Aorta (tissue), 5 donors: ENCODE results near the gene SHKBP1. TPM values are rescaled to one million over a fixed set of nuclear protein-coding genes. Genes with fewer than 3 reads are reported as not detected.

Experiments used
- ATAC-seq: fragments of 200-7000 bp; cut with Tn5 transposase; one replicate; pipeline ENCODE4 v1.9.1; 2022; ENCODE audit warnings: moderate library complexity; ENCODE audit not compliant: low FRiP score
- DNase-seq, 2 donors: peaks; one replicate each; pipeline ENCODE4 v3.0.0-alpha.2; 2020
- H3K27ac ChIP-seq, 2 donors: one replicate each; pipeline ENCODE4 v1.5.1; 2013; ENCODE audit warnings: low read length in 2 of 2, mild to moderate bottlenecking in 2 of 2, moderate library complexity in 2 of 2, control low read depth in 1 of 2, inconsistent platforms in 1 of 2, low read depth in 1 of 2
- H3K27me3 ChIP-seq, 2 donors: one replicate each; pipeline ENCODE4 v1.6.1; 2013; ENCODE audit warnings: control low read depth in 1 of 2, low read length in 1 of 2, mild to moderate bottlenecking in 1 of 2, moderate library complexity in 1 of 2; ENCODE audit not compliant: insufficient read depth in 2 of 2, control insufficient read depth in 1 of 2
- H3K36me3 ChIP-seq, 2 donors: one replicate each; pipeline ENCODE4 v1.6.1; 2013; ENCODE audit warnings: control low read depth in 1 of 2, low read length in 1 of 2, mild to moderate bottlenecking in 1 of 2; ENCODE audit not compliant: insufficient read depth in 2 of 2, control insufficient read depth in 1 of 2
- H3K4me1 ChIP-seq, 2 donors: one replicate each; pipeline ENCODE4 v1.6.1; 2013; ENCODE audit warnings: low read length in 2 of 2, control low read depth in 1 of 2, mild to moderate bottlenecking in 1 of 2, moderate library complexity in 1 of 2; ENCODE audit not compliant: insufficient read depth in 2 of 2, control insufficient read depth in 1 of 2
- H3K4me3 ChIP-seq, 2 donors: one replicate each; pipeline ENCODE4 v1.5.1; 2013; ENCODE audit warnings: low read length in 2 of 2, control low read depth in 1 of 2, mild to moderate bottlenecking in 1 of 2
- H3K9me3 ChIP-seq: one replicate; pipeline ENCODE4 v1.6.1; 2013; ENCODE audit warnings: mild to moderate bottlenecking, low read length; ENCODE audit not compliant: control insufficient read depth
- WGBS, 2 donors: extraction: QIAGEN DNeasy Blood & Tissue Kit; methylation state at CpG; one replicate each; pipeline ENCODE4 v1.1.7; 2013; 5-methylcytosine and 5-hydroxymethylcytosine counted together
- intact Hi-C, 2 donors: fragments of 100-400 bp; cut with DNase I; formaldehyde crosslinking; loops; one replicate each; pipeline versions ENCODE4 v1.14.2 to v1.15.0; 2022
- polyA plus RNA-seq, 2 donors: library from polyadenylated mRNA; stranded (reverse); fragments of 200-250 nt; gene quantifications; one replicate each; pipeline ENCODE4 v1.2.3, GENCODE V29; 2013
- total RNA-seq, 2 donors: library from RNA; stranded (reverse); fragmentation: NEBNext Ultra II Directional; extraction: Animal tissue kit (Norgen Biotek cat#: 25700); gene quantifications; one replicate each; pipeline ENCODE4 v1.2.1, GENCODE V29; 2021
- donor health status: healthy with polysubstance abuse.
- donor health status: Bipolar disorder and iron deficiency.
- donor health status: DM: no; HTN: no; CAD: no.
- donor health status: DM: no; HTN: no; CAD: no.
- donor health status: DM: yes; HTN: yes; CAD: no.

Gene SHKBP1
- total and polyA plus RNA-seq, 4 donors: 29.4 to 150 (median 64.6) TPM

GRCh38 chr19:40627486-40628279 lies 51.0 kb downstream of the SHKBP1 start:
- H3K27ac ChIP-seq: no peak overlapping the region
- no peaks in the 10 kb centered on the region for H3K27me3 ChIP-seq
- no peak for ATAC-seq
- DNase-seq: no peak
- H3K36me3 ChIP-seq: peaks cover 0 to 5% of the 10 kb centered on the region in 2 donors
- H3K9me3 ChIP-seq: no peaks in the 10 kb centered on the region
- 91 to 93% methylated on average over 39 of the region's 39 CpGs for WGBS, 2 donors
- H3K4me1 ChIP-seq: no peaks in the 10 kb centered on the region
- intact Hi-C loops: no loop called here
- H3K4me3 ChIP-seq: no peak overlapping the region

DNA sequence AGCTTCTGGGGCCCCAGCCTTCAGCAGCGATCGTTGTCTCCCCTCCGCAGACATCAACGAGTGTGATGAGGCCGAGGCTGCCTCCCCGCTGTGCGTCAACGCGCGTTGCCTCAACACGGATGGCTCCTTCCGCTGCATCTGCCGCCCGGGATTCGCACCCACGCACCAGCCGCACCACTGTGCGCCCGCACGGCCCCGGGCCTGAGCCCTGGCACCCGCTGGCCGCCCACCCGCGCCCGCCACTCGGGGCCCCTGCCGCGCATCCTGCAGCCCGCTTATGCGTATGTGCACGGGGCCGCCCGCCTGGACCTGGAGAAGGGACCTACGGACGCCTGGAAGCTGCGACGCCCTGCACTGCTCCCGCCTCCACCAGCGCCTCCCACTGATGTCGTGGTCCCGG lies 52.7 kb downstream of the SHKBP1 start:
- Histone ChIP-seq H3K36me3 (peaks cover 0 to 3% of the 10 kb centered on the region in 2 donors), H3K4me1 (no peaks in the 10 kb centered on the region), H3K9me3 (no peaks in the 10 kb centered on the region), H3K4me3 (no peak overlapping the region), H3K27me3 (no peaks in the 10 kb centered on the region), H3K27ac (no peak overlapping the region)
- WGBS, 2 donors: 95 to 96% methylated on average over 41 to 42 of the region's 42 CpGs
- no peak for DNase-seq
- ATAC-seq: no peak
- intact Hi-C loops: no loop called here

- Histone ChIP-seq H3K27ac (no peak overlapping the region), H3K4me3 (no peak overlapping the region), H3K36me3 (peaks cover 0 to 3% of the 10 kb centered on the region in 2 donors), H3K9me3 (no peaks in the 10 kb centered on the region), H3K27me3 (no peaks in the 10 kb centered on the region), H3K4me1 (no peaks in the 10 kb centered on the region)
- no peak for DNase-seq
- 49% methylated on average over 16 of the region's 16 CpGs for WGBS, 2 donors
- intact Hi-C loops: loop anchor here (10.0 kb wide), 3 partner anchors 106 to 326 kb away; partner anchors contain the start of genes BLVRB (in 1 of the 2) and SPTBN4 (in 1 of the 2)
- ATAC-seq: no peak
Measured at GRCh38 chr19:40630571-40631160, 54.0 kb downstream of the SHKBP1 start.

GRCh38 chr19:40632311-40633036 lies 55.8 kb downstream of the SHKBP1 start:
- Histone ChIP-seq H3K4me1 (no peaks in the 10 kb centered on the region), H3K36me3 (peaks cover 0 to 3% of the 10 kb centered on the region in 2 donors), H3K27me3 (no peaks in the 10 kb centered on the region), H3K9me3 (no peaks in the 10 kb centered on the region), H3K27ac (no peak overlapping the region), H3K4me3 (no peak overlapping the region)
- ATAC-seq (no peak), DNase-seq (no peak)
- intact Hi-C loops: loop anchor here (10.0 kb wide), 3 partner anchors 108 to 328 kb away; partner anchors contain the start of genes BLVRB (in 1 of the 2) and SPTBN4 (in 1 of the 2)
- whole genome bisulfite sequencing, 2 donors: 89 to 93% methylated on average over 3 of the region's 3 CpGs

- WGBS, 2 donors: 64 to 82% methylated on average over 5 of the region's 5 CpGs
- intact Hi-C loops: loop anchor here (10.0 kb wide), 3 partner anchors 108 to 328 kb away; partner anchors contain the start of genes BLVRB (in 1 of the 2) and SPTBN4 (in 1 of the 2)
- DNase-seq (no peak), ATAC-seq (no peak)
- Histone ChIP-seq H3K27me3 (no peaks in the 10 kb centered on the region), H3K4me1 (no peaks in the 10 kb centered on the region), H3K4me3 (no peak overlapping the region), H3K9me3 (no peaks in the 10 kb centered on the region), H3K36me3 (peaks cover 0 to 3% of the 10 kb centered on the region in 2 donors), H3K27ac (peak overlapping the region in 1 of 2 donors; percentile 19)
Measured at GRCh38 chr19:40633207-40633606, 56.5 kb downstream of the SHKBP1 start.

DNA sequence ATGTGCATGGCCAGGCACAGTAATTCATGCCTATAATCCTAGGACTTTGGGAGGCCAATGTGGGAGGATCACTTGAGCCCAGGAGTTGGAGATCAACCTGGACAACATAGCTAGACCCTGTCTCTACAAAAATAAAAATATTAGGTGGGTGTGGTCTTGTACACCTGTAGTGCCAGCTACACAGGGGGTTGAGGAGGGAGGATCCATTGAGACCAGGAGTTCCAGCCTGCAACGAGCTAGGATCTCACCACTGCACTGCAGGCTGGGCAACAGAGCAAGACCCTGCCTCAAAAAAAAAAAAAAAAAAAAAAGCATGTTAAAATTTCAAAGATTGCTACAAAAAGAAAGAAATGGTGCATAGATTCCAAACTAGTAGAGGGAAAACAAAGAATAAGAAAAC lies 61.7 kb downstream of the SHKBP1 start:
- Histone ChIP-seq H3K4me1 (no peaks in the 10 kb centered on the region), H3K27ac (no peak overlapping the region), H3K4me3 (no peak overlapping the region), H3K36me3 (no peaks in the 10 kb centered on the region), H3K27me3 (no peaks in the 10 kb centered on the region), H3K9me3 (no peaks in the 10 kb centered on the region)
- ATAC-seq: no peak
- WGBS, 2 donors: 76 to 83% methylated on average over 1 of the region's 1 CpG
- intact Hi-C loops: loop anchor here (5.0 to 10.0 kb wide), 5 partner anchors 36 to 334 kb away; partner anchors contain the start of genes BLVRB (in 1 of the 2), LTBP4 (in 1 of the 2) and SPTBN4 (in 1 of the 2)
- no peak for DNase-seq

DNA sequence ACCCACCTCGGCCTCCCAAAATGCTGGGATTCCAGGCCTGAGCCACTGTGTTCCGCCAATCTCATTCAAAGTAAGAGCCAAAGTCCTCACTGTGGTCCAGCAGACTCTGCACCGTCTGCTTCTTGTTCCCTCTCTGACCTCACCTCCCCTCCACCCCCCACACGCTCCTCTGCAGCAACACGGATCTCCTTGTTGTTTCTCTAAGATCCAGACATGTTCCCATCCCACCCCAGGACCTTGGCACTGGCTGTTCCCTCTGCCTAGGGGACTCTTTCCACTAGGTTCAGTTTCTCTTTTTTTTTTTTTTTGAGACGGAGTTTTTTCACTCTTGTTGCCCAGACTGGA lies 62.9 kb downstream of the SHKBP1 start:
- peak overlapping the region in 1 of 2 donors; percentile 30 for H3K27ac ChIP-seq
- no peaks in the 10 kb centered on the region for H3K9me3 ChIP-seq
- DNase-seq (no peak), ATAC-seq (no peak)
- WGBS, 2 donors: 15 to 24% methylated on average over 6 of the region's 6 CpGs
- H3K4me1 ChIP-seq: no peaks in the 10 kb centered on the region
- H3K36me3 ChIP-seq: no peaks in the 10 kb centered on the region
- H3K27me3 ChIP-seq: no peaks in the 10 kb centered on the region
- intact Hi-C loops: loop anchor here (5.0 to 10.0 kb wide), 5 partner anchors 37 to 335 kb away; partner anchors contain the start of genes BLVRB (in 1 of the 2), LTBP4 (in 1 of the 2) and SPTBN4 (in 1 of the 2)
- no peak overlapping the region for H3K4me3 ChIP-seq

- WGBS, 2 donors: 0 to 4% methylated on average over 4 to 5 of the region's 5 CpGs
- Histone ChIP-seq H3K27ac (peak overlapping the region; percentile 79 to 80), H3K36me3 (no peaks in the 10 kb centered on the region), H3K4me3 (no peak overlapping the region), H3K9me3 (no peaks in the 10 kb centered on the region), H3K4me1 (no peaks in the 10 kb centered on the region), H3K27me3 (no peaks in the 10 kb centered on the region)
- DNase-seq (peak in 1 of 2 donors; percentile 66), ATAC-seq (peak; percentile 41)
- intact Hi-C loops: loop anchor here in 1 of 2 donors (5.0 kb wide), 1 partner anchor 38 kb away; the partner anchor contains the start of gene LTBP4
Measured at GRCh38 chr19:40640744-40641143, 64.1 kb downstream of the SHKBP1 start.
